HepG2 (cell line): ENCODE data around the gene IQCM. TPM values are rescaled to one million over a fixed set of nuclear protein-coding genes. Genes with fewer than 3 reads are reported as not detected.

Experiments
- ATAC-seq: fragments of 200-7000 bp; cut with Tn5 transposase; 3 replicates; pipeline ENCODE4 v1.9.1; 2020; ENCODE audit warnings: mild to moderate bottlenecking, moderate library complexity
- BruUV-seq: library from RNA; stranded (reverse); fragments of 400-500 nt; replicated peaks from 2 replicates; lab custom pipeline; 2021; lab: Mats Ljungman, UMichigan
- CTCF ChIA-PET: fragments of 300-600 bp; formaldehyde crosslinking; extraction: SDS; loops from one replicate; lab custom pipeline; 2021; ENCODE audit warnings: low total read pairs, inconsistent platforms, low intra/inter-chr PET ratio; lab: Yijun Ruan, JAX
- POLR2A ChIA-PET: fragments of 350-600 bp; sonication (Branson Sonifier 250); formaldehyde crosslinking; loops from one replicate; lab custom pipeline; 2020; ENCODE audit warnings: antibody characterized with exemption, inconsistent platforms; lab: Yijun Ruan, JAX
- DNase-seq: peaks from one replicate; pipeline ENCODE4 v3.0.0-alpha.2; 2015; ENCODE audit warnings: low spot score
- FAIRE-seq: peaks from 3 replicates; lab custom pipeline; 2011; peaks lifted over from hg19 to GRCh38; lab: Jason Lieb, UNC
- H2AFZ ChIP-seq: one replicate; pipeline ENCODE4 v1.6.1; 2011; ENCODE audit warnings: low read length, inconsistent platforms
- H3K27ac ChIP-seq: fragments of 300-600 bp; 3 replicates; pipeline ENCODE4 v1.8.0; 2011; ENCODE audit warnings: mixed run types, mild to moderate bottlenecking, mixed read lengths, low read length, inconsistent platforms; ENCODE audit not compliant: insufficient read depth; ENCODE audit errors: extremely low read length
- H3K27me3 ChIP-seq, 2 experiments: fragments of 200-600 bp in 1 of 2; 2 replicates in 1 of 2; 3 replicates in 1 of 2; pipeline versions ENCODE4 v1.6.0 to v1.8.0; 2011; ENCODE audit warnings: low read length in 2 of 2, mild to moderate bottlenecking in 2 of 2, moderate library complexity in 2 of 2, inconsistent platforms in 1 of 2; ENCODE audit not compliant: insufficient read depth in 2 of 2, control insufficient read depth in 1 of 2
- H3K36me3 ChIP-seq, 2 experiments: fragments of 200-600 bp in 1 of 2; replicated peaks in 1 of 2; 2 replicates in 1 of 2; 3 replicates in 1 of 2; pipeline versions ENCODE4 v1.5.1 to v1.8.0; 2011; ENCODE audit warnings: low read length in 2 of 2, inconsistent platforms in 1 of 2; ENCODE audit not compliant: insufficient read depth in 2 of 2, control insufficient read depth in 1 of 2
- H3K4me1 ChIP-seq: 2 replicates; pipeline ENCODE4 v1.5.1; 2012; ENCODE audit warnings: low read length, inconsistent platforms; ENCODE audit not compliant: insufficient read depth
- H3K4me2 ChIP-seq: 2 replicates; pipeline ENCODE4 v1.6.0; 2011; ENCODE audit warnings: low read depth, low read length, inconsistent platforms
- H3K4me3 ChIP-seq, 3 experiments: fragments of 200-600 bp in 1 of 3; sonication (generic), shearing (Covaris generic) in 1 of 3; replicated peaks in 1 of 3; 2 replicates each; pipeline ENCODE4 v1.5.1; 2011 to 2016; ENCODE audit warnings: low read length in 3 of 3, inconsistent platforms in 2 of 3, low read depth in 2 of 3, mild to moderate bottlenecking in 2 of 3, control low read depth in 1 of 3, mixed read lengths in 1 of 3; ENCODE audit not compliant: insufficient read depth in 1 of 3
- H3K79me2 ChIP-seq: one replicate; pipeline ENCODE4 v1.6.1; 2011; ENCODE audit warnings: low read length, inconsistent platforms; ENCODE audit not compliant: insufficient read depth
- H3K9ac ChIP-seq: 2 replicates; pipeline ENCODE4 v1.6.0; 2011; ENCODE audit warnings: mild to moderate bottlenecking, low read depth, low read length, inconsistent platforms; ENCODE audit not compliant: insufficient read depth
- H3K9me3 ChIP-seq: 2 replicates; pipeline ENCODE4 v1.5.1; 2012; ENCODE audit warnings: mild to moderate bottlenecking, low read length
- H4K20me1 ChIP-seq: 2 replicates; pipeline ENCODE4 v1.6.0; 2011; ENCODE audit warnings: inconsistent platforms, mild to moderate bottlenecking, low read length, moderate library complexity; ENCODE audit not compliant: insufficient read depth
- CEBPB ChIP-seq: IDR thresholded peaks from 2 replicates; pipeline ENCODE4 v1.6.1; 2011; ENCODE audit warnings: low read depth, low read length, improper control_type of control experiment, borderline replicate concordance
- WGBS: methylation state at CpG from one replicate; pipeline ENCODE4 v1.1.6; 2017; ENCODE audit warnings: low lambda C conversion rate; 5-methylcytosine and 5-hydroxymethylcytosine counted together
- in situ Hi-C: cut with HindIII; loops from 2 replicates; pipeline ENCODE4 v1.10.0; 2017; ENCODE audit warnings: low pct_unique_long_range_greater_than_20kb; ENCODE audit not compliant: extremely low pct_ligation_motif_present
- intact Hi-C: fragments of 100-400 bp; cut with micrococcal nuclease; formaldehyde crosslinking; loops from one replicate; pipeline ENCODE4 v1.10.0; 2022; ENCODE audit not compliant: unreplicated experiment
- polyA plus RNA-seq, 8 experiments: library from polyadenylated mRNA; depleted of rRNA in 3 of 8; stranded (reverse) in 7 of 8; unstranded in 1 of 8; fragments of >200 nt; fragmentation: Illumina TruSeq in 4 of 8; extraction: Trizol in 4 of 8; gene quantifications; 2 replicates each; pipeline versions ENCODE4 v1.2.1 to v1.2.3, GENCODE V29; 2011 to 2016; ENCODE audit warnings: low read depth in 4 of 8, missing spikeins in 1 of 8, mixed read lengths in 1 of 8; ENCODE audit not compliant: insufficient read depth in 1 of 8
- total RNA-seq, 5 experiments: library from RNA; depleted of rRNA; stranded (reverse); fragments of >200 nt; fragmentation: Illumina TruSeq; extraction: Trizol; gene quantifications; 2 replicates each; pipeline ENCODE4 v1.2.3, GENCODE V29; 2016; ENCODE audit warnings: low read depth in 1 of 5
- TF ChIP-seq, protein P1 (sequence below): sonication (generic); formaldehyde crosslinking; IDR thresholded peaks from one replicate; pipeline ENCODE4 v1.5.1; 2020; ENCODE audit warnings: mild to moderate bottlenecking, missing genetic modification reagents; ENCODE audit errors: not compliant biosample characterization

IQCM gene
- total and polyA plus RNA-seq, 2 of the 13 experiments (the other 11 are each of a cell fraction or from before 2014, with no cell fraction given) = not detected

DNA sequence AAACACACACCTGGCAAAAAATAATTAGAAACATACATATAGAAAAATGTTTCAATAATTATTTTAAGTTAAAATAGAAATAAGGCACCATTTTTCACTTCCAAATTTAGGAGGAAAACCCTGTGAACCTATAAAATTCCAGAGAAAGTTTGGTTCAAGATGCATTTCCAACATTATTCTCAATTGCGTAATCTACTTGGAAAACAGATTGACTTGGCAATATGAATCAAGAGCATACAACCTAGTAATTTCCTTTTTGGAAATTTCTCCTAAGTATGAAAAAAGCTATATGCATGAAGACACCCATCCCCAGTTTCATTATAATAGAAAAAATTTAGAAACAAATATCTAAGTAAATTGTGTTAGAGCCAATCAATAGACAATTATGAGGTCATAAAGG lies 242.9 kb downstream of the IQCM start:
- Histone ChIP-seq H3K79me2 (no peaks in the 10 kb centered on the region), H4K20me1 (no peaks in the 10 kb centered on the region), H3K9me3 (peaks cover 22% of the 10 kb centered on the region), H3K4me2 (no peak overlapping the region), H3K27ac (no peak overlapping the region), H3K4me3 (no peak overlapping the region), H3K36me3 (no peaks in the 10 kb centered on the region), H2AFZ (no peak overlapping the region), H3K4me1 (no peaks in the 10 kb centered on the region), H3K9ac (no peak overlapping the region), H3K27me3 (no peaks in the 10 kb centered on the region)
- 9% methylated on average over 1 of the region's 1 CpG for WGBS
- ChIA-PET POLR2A (no interaction called here), CTCF (no interaction called here)
- peak; percentile 28; the same call in 1 of the 2 replicates for TF ChIP-seq CEBPB
- TF ChIP-seq, protein P1, sequence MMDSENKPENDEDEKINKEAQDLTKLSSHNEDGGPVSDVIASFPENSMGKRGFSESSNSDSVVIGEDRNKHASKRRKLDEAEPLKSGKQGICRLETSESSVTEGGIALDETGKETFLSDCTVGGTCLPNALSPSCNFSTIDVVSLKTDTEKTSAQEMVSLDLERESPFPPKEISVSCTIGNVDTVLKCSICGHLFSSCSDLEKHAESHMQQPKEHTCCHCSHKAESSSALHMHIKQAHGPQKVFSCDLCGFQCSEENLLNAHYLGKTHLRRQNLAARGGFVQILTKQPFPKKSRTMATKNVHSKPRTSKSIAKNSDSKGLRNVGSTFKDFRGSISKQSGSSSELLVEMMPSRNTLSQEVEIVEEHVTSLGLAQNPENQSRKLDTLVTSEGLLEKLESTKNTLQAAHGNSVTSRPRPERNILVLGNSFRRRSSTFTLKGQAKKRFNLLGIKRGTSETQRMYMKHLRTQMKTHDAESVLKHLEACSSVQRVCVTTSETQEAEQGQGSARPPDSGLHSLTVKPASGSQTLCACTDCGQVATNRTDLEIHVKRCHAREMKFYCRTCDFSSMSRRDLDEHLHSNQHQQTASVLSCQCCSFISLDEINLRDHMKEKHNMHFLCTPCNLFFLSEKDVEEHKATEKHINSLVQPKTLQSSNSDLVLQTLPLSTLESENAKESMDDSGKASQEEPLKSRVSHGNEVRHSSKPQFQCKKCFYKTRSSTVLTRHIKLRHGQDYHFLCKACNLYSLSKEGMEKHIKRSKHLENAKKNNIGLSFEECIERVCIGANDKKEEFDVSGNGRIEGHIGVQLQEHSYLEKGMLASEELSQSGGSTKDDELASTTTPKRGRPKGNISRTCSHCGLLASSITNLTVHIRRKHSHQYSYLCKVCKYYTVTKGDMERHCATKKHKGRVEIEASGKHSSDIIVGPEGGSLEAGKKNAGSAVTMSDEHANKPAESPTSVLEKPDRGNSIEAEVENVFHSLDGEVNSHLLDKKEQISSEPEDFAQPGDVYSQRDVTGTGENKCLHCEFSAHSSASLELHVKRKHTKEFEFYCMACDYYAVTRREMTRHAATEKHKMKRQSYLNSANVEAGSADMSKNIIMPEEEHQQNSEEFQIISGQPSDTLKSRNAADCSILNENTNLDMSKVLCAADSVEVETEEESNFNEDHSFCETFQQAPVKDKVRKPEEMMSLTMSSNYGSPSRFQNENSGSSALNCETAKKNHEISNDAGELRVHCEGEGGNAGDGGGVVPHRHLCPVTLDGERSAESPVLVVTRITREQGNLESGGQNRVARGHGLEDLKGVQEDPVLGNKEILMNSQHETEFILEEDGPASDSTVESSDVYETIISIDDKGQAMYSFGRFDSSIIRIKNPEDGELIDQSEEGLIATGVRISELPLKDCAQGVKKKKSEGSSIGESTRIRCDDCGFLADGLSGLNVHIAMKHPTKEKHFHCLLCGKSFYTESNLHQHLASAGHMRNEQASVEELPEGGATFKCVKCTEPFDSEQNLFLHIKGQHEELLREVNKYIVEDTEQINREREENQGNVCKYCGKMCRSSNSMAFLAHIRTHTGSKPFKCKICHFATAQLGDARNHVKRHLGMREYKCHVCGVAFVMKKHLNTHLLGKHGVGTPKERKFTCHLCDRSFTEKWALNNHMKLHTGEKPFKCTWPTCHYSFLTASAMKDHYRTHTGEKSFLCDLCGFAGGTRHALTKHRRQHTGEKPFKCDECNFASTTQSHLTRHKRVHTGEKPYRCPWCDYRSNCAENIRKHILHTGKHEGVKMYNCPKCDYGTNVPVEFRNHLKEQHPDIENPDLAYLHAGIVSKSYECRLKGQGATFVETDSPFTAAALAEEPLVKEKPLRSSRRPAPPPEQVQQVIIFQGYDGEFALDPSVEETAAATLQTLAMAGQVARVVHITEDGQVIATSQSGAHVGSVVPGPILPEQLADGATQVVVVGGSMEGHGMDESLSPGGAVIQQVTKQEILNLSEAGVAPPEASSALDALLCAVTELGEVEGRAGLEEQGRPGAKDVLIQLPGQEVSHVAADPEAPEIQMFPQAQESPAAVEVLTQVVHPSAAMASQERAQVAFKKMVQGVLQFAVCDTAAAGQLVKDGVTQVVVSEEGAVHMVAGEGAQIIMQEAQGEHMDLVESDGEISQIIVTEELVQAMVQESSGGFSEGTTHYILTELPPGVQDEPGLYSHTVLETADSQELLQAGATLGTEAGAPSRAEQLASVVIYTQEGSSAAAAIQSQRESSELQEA (CRISPR knock-in tag) = no peak
- intact Hi-C loops (no loop called here), in situ Hi-C loops (no loop called here)
- no peak for DNase-seq
- no TSS peak for BruUV-seq
- no peak for ATAC-seq
- no peak for FAIRE-seq
